ENCODE measurements around the gene SKAP1. TPM values are rescaled to one million over a fixed set of nuclear protein-coding genes. Genes with fewer than 3 reads are reported as not detected.
"Not testable (repeated sequence)": the region's sequence is repeated elsewhere in the genome, so short reads cannot be mapped to it uniquely, and the experiment has no call there.

SKAP1 gene
- total RNA-seq, 1 experiment from 2014 or later: 0.31 TPM

GRCh38 chr17:48373883-48374282 is 56.1 kb downstream of the SKAP1 start:
- Histone ChIP-seq H3K4me2 (no peak overlapping the region), H3K9me3 (ENCODE audit: insufficient read depth, low read depth) (no peaks in the 10 kb centered on the region), H2AFZ (no peak overlapping the region), H3K36me3 (ENCODE audit: low read depth) (no peaks in the 10 kb centered on the region), H4K20me1 (ENCODE audit: insufficient read depth) (no peaks in the 10 kb centered on the region), H3F3A (ENCODE audit: insufficient read depth, low read depth) (no peaks in the 10 kb centered on the region), H3K9me2 (ENCODE audit: insufficient read depth) (no peaks in the 10 kb centered on the region), H3K79me2 (ENCODE audit: low read depth) (no peaks in the 10 kb centered on the region), H3K27ac (no peak overlapping the region), H3K27me3 (ENCODE audit: insufficient read depth, low read depth) (no peaks in the 10 kb centered on the region), H3K4me3 (no peak overlapping the region), H3K4me1 (replicated peaks; ENCODE audit: insufficient read depth) (no peaks in the 10 kb centered on the region)
- ChIA-PET CTCF (interaction anchor here (1.0 kb wide), 1 partner anchor 38 kb away, joined by 3 read pairs; no protein-coding TSS in a partner anchor), POLR2A (ENCODE audit: unreplicated experiment) (no interaction called here)
- no peak for DNase-seq
- intact Hi-C loops (cut with micrococcal nuclease; ENCODE audit: unreplicated experiment): no loop called here
- TF ChIP-seq CTCF (conservative IDR thresholded peaks at IDR 0.05) (no peak), EZH2 (IDR thresholded peaks at IDR 0.05; ENCODE audit: low read depth) (no peak)
- BruUV-seq (replicated peaks): no TSS peak

GRCh38 chr17:48373130-48373830 is 56.7 kb downstream of the SKAP1 start:
- intact Hi-C loops (cut with micrococcal nuclease; ENCODE audit: unreplicated experiment): no loop called here
- TF ChIP-seq EZH2 (IDR thresholded peaks at IDR 0.05; ENCODE audit: low read depth): no peak
- no peak for TF ChIP-seq CTCF (conservative IDR thresholded peaks at IDR 0.05)
- Histone ChIP-seq H4K20me1 (ENCODE audit: insufficient read depth) (no peaks in the 10 kb centered on the region), H3K27me3 (ENCODE audit: insufficient read depth, low read depth) (no peaks in the 10 kb centered on the region), H3K27ac (no peak overlapping the region), H3F3A (ENCODE audit: insufficient read depth, low read depth) (no peaks in the 10 kb centered on the region), H3K4me3 (no peak overlapping the region), H3K9me2 (ENCODE audit: insufficient read depth) (no peaks in the 10 kb centered on the region), H3K9me3 (ENCODE audit: insufficient read depth, low read depth) (no peaks in the 10 kb centered on the region), H3K36me3 (ENCODE audit: low read depth) (no peaks in the 10 kb centered on the region), H2AFZ (no peak overlapping the region), H3K4me2 (no peak overlapping the region), H3K4me1 (replicated peaks; ENCODE audit: insufficient read depth) (no peaks in the 10 kb centered on the region), H3K79me2 (ENCODE audit: low read depth) (no peaks in the 10 kb centered on the region)
- CTCF ChIA-PET: interaction anchor here (0.6 to 1.0 kb wide), 2 partner anchors 38 to 437 kb away, joined by 3 to 8 read pairs; no protein-coding TSS in a partner anchor
- no TSS peak for BruUV-seq (replicated peaks)
- DNase-seq: no peak
- POLR2A ChIA-PET (ENCODE audit: unreplicated experiment): no interaction called here

GRCh38 chr17:48368967-48369366 is 61.0 kb downstream of the SKAP1 start:
- H3K27ac ChIP-seq; H3F3A ChIP-seq (ENCODE audit: insufficient read depth, low read depth); H3K9me3 ChIP-seq (ENCODE audit: insufficient read depth, low read depth); H2AFZ ChIP-seq; H3K4me3 ChIP-seq; H4K20me1 ChIP-seq (ENCODE audit: insufficient read depth); POLR2A ChIA-PET (ENCODE audit: unreplicated experiment); H3K36me3 ChIP-seq (ENCODE audit: low read depth); H3K9me2 ChIP-seq (ENCODE audit: insufficient read depth); H3K4me2 ChIP-seq; H3K27me3 ChIP-seq (ENCODE audit: insufficient read depth, low read depth); intact Hi-C loops (cut with micrococcal nuclease; ENCODE audit: unreplicated experiment); H3K79me2 ChIP-seq (ENCODE audit: low read depth); H3K4me1 ChIP-seq (replicated peaks; ENCODE audit: insufficient read depth); DNase-seq; CTCF ChIA-PET; BruUV-seq (replicated peaks): not testable (repeated sequence)
